GM13977 (cell line): ENCODE results near the gene WBP2NL.

Experiments
- DNase-seq: peaks from one replicate; pipeline ENCODE4 v3.0.0; 2012; ENCODE audit warnings: low spot score
- in situ Hi-C: fragments of 300-500 bp; cut with MboI; formaldehyde crosslinking; loops from one replicate; pipeline ENCODE4 v1.12.0; 2022; ENCODE audit warnings: low sequenced_read_pairs, low pct_unique_long_range_greater_than_20kb, mixed read lengths, inconsistent platforms; ENCODE audit not compliant: unreplicated experiment
- TF ChIP-seq, protein P1 (sequence below): IDR thresholded peaks from 2 replicates; pipeline ENCODE4 v1.5.1; 2012; ENCODE audit warnings: mild to moderate bottlenecking, control low read depth; ENCODE audit not compliant: insufficient read depth; ENCODE audit errors: extremely low read depth, missing control alignments

Gene WBP2NL

DNA sequence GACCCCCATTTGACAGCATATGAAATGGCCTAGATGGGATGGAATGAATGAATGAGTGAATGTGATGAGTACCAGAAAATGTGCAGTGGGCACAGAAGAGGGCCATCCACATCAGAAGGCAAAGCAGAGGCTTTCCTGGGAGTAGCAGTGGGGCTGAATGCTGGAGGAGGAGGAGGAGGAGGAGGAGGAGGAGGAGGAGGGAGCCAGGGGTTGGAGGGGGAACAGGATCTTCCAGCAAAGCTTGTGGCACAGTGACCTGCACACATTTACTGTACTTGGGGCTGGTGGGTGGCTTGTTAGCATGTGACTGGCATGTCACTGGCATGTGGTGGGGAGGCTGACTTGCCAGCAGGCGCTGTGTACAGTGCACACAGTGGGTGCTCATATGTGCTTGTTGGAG lies 19.9 kb upstream of the WBP2NL start:
- in situ Hi-C loops = no loop called here
- no peak for DNase-seq
- TF ChIP-seq, protein P1, sequence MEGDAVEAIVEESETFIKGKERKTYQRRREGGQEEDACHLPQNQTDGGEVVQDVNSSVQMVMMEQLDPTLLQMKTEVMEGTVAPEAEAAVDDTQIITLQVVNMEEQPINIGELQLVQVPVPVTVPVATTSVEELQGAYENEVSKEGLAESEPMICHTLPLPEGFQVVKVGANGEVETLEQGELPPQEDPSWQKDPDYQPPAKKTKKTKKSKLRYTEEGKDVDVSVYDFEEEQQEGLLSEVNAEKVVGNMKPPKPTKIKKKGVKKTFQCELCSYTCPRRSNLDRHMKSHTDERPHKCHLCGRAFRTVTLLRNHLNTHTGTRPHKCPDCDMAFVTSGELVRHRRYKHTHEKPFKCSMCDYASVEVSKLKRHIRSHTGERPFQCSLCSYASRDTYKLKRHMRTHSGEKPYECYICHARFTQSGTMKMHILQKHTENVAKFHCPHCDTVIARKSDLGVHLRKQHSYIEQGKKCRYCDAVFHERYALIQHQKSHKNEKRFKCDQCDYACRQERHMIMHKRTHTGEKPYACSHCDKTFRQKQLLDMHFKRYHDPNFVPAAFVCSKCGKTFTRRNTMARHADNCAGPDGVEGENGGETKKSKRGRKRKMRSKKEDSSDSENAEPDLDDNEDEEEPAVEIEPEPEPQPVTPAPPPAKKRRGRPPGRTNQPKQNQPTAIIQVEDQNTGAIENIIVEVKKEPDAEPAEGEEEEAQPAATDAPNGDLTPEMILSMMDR = no peak

DNA sequence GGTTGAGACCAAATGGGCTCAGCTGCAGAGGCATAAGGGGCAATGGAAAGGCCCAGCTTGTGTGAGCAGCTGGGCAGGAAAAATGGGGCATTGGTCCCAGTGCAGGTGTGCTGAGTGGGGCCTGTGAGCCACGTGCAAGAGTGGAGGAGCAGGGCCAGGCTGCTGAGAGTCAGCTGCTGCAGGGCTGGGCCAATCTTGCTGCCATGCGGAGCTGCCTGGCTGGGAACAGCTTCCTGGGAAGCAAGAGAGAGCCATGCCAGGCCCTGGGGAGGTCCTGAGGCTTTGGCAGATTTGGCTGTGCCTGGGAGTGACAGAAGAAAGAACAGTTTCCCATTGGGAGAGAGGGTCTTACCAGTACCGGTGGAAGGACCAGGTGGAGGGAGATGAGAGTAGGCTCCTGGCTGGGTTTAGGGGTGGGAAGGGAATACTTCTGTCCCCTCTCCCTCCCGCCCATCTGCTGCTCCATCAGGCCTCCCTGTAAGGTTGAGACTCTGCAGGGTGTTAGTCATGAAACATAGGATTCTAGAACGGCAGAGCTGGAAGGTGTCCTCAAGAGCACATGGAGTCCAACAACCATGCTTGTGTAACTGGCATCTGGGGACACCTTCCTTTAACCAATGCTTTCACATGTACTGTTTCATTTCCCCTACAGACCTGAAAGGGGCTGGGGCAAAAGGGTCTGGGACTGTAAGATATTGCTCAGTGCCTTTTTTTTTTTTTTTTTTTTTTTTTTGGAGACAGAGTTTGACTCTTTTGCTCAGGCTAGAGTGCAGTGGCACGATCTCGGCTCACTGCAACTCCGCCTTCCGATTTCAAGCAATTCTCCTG lies 19.0 kb upstream of the WBP2NL start:
- TF ChIP-seq, protein P1 = no peak
- DNase-seq = no peak
- in situ Hi-C loops = loop anchor here (10.0 kb wide), 1 partner anchor 95 kb away; the partner anchor contains the start of genes NAGA, PHETA2 and SMDT1

DNA sequence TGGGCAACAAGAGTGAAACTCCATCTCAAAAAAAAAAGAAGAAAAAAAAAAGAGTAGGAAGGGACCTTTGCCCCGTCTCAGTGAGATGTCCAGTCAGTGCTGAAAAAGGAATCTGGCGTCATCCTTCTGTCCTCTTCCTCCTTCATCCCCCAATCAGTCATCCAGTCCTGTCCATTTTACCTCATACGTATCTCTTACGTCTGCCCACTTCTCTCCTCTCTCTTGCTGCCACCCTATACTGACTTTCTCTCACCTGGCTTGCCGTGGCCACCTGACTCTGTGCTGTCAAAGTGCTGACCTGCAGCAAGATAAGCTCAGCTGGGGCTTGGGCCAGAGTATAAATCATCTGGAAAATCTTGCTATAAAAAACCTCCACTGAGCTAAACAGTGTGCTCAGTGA lies 15.7 kb upstream of the WBP2NL start:
- TF ChIP-seq, protein P1 = no peak
- in situ Hi-C loops = loop anchor here (10.0 kb wide), 1 partner anchor 92 kb away; the partner anchor contains the start of genes NAGA, PHETA2 and SMDT1

DNA sequence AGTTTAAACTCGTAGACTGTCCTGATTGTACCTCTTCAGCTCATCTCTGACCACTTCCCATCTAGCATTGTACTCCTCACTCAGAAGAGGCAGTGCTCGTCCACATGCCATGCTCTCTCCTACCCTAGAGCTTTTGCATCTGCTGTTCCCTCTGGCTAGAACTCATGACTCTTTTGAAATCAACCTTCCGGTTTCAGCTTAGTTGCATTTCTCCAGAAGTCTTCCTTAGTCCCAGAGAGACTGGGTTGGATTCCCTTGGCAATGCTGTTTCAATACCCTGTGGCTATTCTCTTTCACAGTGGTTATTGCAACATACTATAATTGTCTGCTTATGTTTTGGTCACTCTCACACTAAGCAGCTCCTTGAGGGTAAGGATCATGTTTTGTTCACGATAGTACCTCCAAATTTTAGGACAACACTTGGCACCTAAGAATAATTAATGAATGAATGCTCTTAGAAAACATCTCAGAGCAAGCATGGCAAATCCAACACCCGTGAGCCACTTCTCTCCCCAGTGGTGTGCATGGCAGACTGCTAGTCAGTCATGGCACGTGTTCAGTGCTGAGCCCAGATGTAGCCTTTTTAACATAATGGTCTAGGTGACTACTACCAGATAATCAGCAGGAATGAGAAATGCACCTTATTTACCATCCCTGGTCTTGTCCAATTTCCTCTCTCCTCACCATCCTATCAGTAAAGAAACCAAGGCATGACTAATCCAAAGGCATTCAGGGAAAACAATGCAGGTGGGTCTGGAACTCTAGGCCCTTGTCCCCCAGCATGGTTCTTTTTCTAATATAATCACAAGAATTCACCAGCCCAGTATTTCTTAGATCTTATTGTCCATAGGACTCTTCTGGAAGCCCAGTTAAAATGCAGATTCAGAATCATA lies 14.8 kb upstream of the WBP2NL start:
- in situ Hi-C loops = loop anchor here (10.0 kb wide), 1 partner anchor 91 kb away; the partner anchor contains the start of genes NAGA, PHETA2 and SMDT1
- TF ChIP-seq, protein P1 = no peak
- no peak for DNase-seq

More for the DNA sequence above, 15.7 kb upstream of the WBP2NL start:
- DNase-seq = no peak

DNA sequence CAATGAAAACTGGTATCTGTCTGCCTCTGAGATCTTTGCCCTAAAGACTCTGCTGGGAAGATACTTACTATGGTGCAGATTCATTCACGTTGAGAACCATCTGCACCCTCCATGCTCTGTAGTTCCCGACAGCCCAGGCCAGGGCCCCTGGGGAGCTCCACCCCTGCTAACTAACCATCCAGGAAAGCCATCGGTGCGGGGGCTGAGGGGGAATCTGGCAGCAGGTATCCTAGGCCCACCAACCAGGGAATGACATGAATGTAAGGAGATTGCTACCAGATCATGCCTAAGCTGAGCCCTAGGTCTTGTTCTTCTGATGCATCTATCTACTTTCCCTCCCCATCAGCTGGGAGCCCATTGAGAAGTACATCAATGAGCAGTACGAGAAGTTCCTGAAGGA lies 11.3 kb upstream of the WBP2NL start:
- TF ChIP-seq, protein P1 = no peak
- no peak for DNase-seq
- in situ Hi-C loops = loop anchor here (10.0 kb wide), 1 partner anchor 88 kb away; the partner anchor contains the start of genes NAGA, PHETA2 and SMDT1

DNA sequence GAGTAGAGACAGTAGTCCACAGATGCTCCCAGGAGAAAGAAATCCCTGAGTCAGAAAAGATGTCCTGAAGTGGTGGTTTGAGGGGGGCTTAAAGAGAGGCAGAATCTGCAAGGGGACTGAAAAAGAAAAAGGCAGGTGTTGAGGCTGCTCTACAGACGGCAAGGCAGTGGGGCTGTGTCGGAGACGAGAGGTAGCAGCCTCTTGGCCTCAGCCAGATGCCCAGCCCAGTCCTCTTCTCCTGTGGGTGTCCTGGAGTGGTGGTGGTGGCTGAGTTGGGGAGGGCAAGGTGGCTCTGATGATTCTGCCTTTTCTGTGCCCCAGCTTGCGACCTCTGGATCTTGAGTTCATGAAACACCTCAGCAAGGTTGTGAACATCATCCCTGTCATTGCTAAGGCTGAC lies 9.3 kb upstream of the WBP2NL start:
- DNase-seq = no peak
- TF ChIP-seq, protein P1 = no peak
- in situ Hi-C loops = loop anchor here (10.0 kb wide), 1 partner anchor 86 kb away; the partner anchor contains the start of genes NAGA, PHETA2 and SMDT1
